G401 (cell line): ENCODE results near the gene CYS1. TPM values are rescaled to one million over a fixed set of nuclear protein-coding genes. Genes with fewer than 3 reads are reported as not detected.
"Not testable (repeated sequence)": the region's sequence is repeated elsewhere in the genome, so short reads cannot be mapped to it uniquely, and the experiment has no call there.

Source experiments
- DNase-seq: peaks from one replicate; pipeline ENCODE4 v3.0.0-alpha.2; 2015; ENCODE audit warnings: low spot score
- in situ Hi-C: cut with HindIII; loops from 2 replicates; pipeline ENCODE4 v1.10.0; 2016; ENCODE audit warnings: low sequenced_read_pairs, mixed read lengths
- total RNA-seq: library from RNA; depleted of rRNA; stranded (reverse); fragments of >200 nt; shearing (Covaris generic); gene quantifications from 2 replicates; pipeline ENCODE4 v1.2.3, GENCODE V29; 2014

CYS1 gene
- total RNA-seq, 1 experiment from 2014 or later, result 11.2 TPM

GRCh38 chr2:10026940-10027569, 53.2 kb downstream of the CYS1 start:
- in situ Hi-C loops, result no loop called here
- DNase-seq, result no peak

GRCh38 chr2:10022966-10023662, 57.1 kb downstream of the CYS1 start:
- in situ Hi-C loops, result no loop called here
- DNase-seq, result no peak

- no peak for DNase-seq
- in situ Hi-C loops, result no loop called here
Observed at GRCh38 chr2:10022445-10022844, 57.8 kb downstream of the CYS1 start.

GRCh38 chr2:10022041-10022421, 58.2 kb downstream of the CYS1 start:
- in situ Hi-C loops, result no loop called here
- DNase-seq, result no peak

- in situ Hi-C loops, result no loop called here
- no peak for DNase-seq
Observed at GRCh38 chr2:10019602-10020400, 60.4 kb downstream of the CYS1 start.

GRCh38 chr2:10019174-10019573, 61.0 kb downstream of the CYS1 start:
- DNase-seq, result no peak
- in situ Hi-C loops, result no loop called here

GRCh38 chr2:10017313-10017941, 62.8 kb downstream of the CYS1 start:
- DNase-seq, result no peak
- in situ Hi-C loops, result no loop called here

GRCh38 chr2:10016802-10017258, 63.4 kb downstream of the CYS1 start:
- DNase-seq, result no peak
- in situ Hi-C loops, result no loop called here

- DNase-seq, result no peak
- in situ Hi-C loops, result no loop called here
Observed at GRCh38 chr2:10016001-10016801, 64.0 kb downstream of the CYS1 start.

- in situ Hi-C loops, DNase-seq: not testable (repeated sequence)
Observed at GRCh38 chr2:10015376-10015989, 64.7 kb downstream of the CYS1 start.

- in situ Hi-C loops, result no loop called here
Observed at GRCh38 chr2:10014418-10015190, 65.6 kb downstream of the CYS1 start.

GRCh38 chr2:10013651-10014417, 66.4 kb downstream of the CYS1 start:
- DNase-seq, in situ Hi-C loops: not testable (repeated sequence)

More at GRCh38 chr2:10014418-10015190, 65.6 kb downstream of the CYS1 start:
- DNase-seq, result no peak

GRCh38 chr2:10012963-10013461, 67.2 kb downstream of the CYS1 start:
- in situ Hi-C loops, result no loop called here
- DNase-seq, result no peak

GRCh38 chr2:10012366-10012962, 67.7 kb downstream of the CYS1 start:
- in situ Hi-C loops, DNase-seq: not testable (repeated sequence)

- DNase-seq, in situ Hi-C loops: not testable (repeated sequence)
Observed at GRCh38 chr2:10011606-10012325, 68.4 kb downstream of the CYS1 start.
